Right cardiac atrium (tissue), 5 donors: ENCODE results near the gene WBP1. TPM values are rescaled to one million over a fixed set of nuclear protein-coding genes. Genes with fewer than 3 reads are reported as not detected.
"Not testable (repeated sequence)": the region's sequence is repeated elsewhere in the genome, so short reads cannot be mapped to it uniquely, and the experiment has no call there.

Experiments used
- ATAC-seq, 2 donors: fragments of 200-7000 bp; cut with Tn5 transposase; one replicate each; pipeline versions ENCODE4 v1.8.0 to v1.9.1; 2020; ENCODE audit warnings: moderate library complexity in 2 of 2, mild to moderate bottlenecking in 1 of 2
- DNase-seq, 3 donors: peaks; one replicate each; pipeline ENCODE4 v3.0.0-alpha.2; 2020
- H3K27ac ChIP-seq: one replicate; pipeline ENCODE4 v1.5.1; 2013; ENCODE audit warnings: mild to moderate bottlenecking, low read length, control low read depth, moderate library complexity
- H3K27me3 ChIP-seq: one replicate; pipeline ENCODE4 v1.6.1; 2013; ENCODE audit not compliant: control insufficient read depth, insufficient read depth
- H3K4me1 ChIP-seq: one replicate; pipeline ENCODE4 v1.6.1; 2013; ENCODE audit warnings: low read length; ENCODE audit not compliant: control insufficient read depth, insufficient read depth
- H3K4me3 ChIP-seq: one replicate; pipeline ENCODE4 v1.5.1; 2013; ENCODE audit warnings: low read length, control low read depth
- H3K9me3 ChIP-seq: one replicate; pipeline ENCODE4 v1.6.1; 2013; ENCODE audit warnings: low read length; ENCODE audit not compliant: control insufficient read depth
- WGBS: extraction: QIAGEN DNeasy Blood & Tissue Kit; methylation state at CpG from one replicate; pipeline ENCODE4 v1.1.7; 2013; 5-methylcytosine and 5-hydroxymethylcytosine counted together
- intact Hi-C, 4 donors: fragments of 100-400 bp; cut with DNase I; formaldehyde crosslinking; loops; one replicate each; pipeline versions ENCODE4 v1.11.0 to v1.14.0; 2022 to 2023
- polyA plus RNA-seq: library from polyadenylated mRNA; stranded (reverse); fragments of 200-250 nt; gene quantifications from one replicate; pipeline ENCODE4 v1.2.3, GENCODE V29; 2013
- total RNA-seq, 4 donors: library from RNA; stranded (reverse); fragmentation: NEBNext Ultra II Directional; extraction: Animal tissue kit (Norgen Biotek cat#: 25700); gene quantifications; one replicate each; pipeline ENCODE4 v1.2.1, GENCODE V29; 2021
- donor health status: healthy with polysubstance abuse.
- donor health status: DM: no; HTN: yes; CAD: no.
- donor health status: DM: no; HTN: no; CAD: no.
- donor health status: DM: no; HTN: yes; CAD: no; lungs with severe emphysema.
- donor health status: DM: yes; HTN: yes; CAD: no.

Gene WBP1
- total and polyA plus RNA-seq, 5 donors, result 48.9 to 63.1 (median 56.8) TPM

DNA sequence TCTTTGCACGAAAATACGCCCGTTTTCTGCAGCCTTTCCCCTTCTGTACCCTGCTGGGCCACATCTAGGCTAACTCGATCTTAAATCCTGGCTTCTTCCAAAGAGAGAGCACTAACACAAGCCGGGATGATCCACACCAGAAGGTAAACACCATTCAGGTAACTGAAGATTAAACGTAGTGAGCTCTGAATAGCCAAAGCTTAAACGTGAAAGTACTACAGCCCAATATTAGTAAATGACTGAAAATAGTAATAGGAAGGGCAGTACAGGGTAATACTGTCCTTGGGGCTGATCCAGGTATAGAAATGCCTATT lies 14.7 kb downstream of the WBP1 start:
- ATAC-seq, result peak; percentile 2 to 4
- WGBS, result 13% methylated on average over 7 of the region's 7 CpGs
- Histone ChIP-seq H3K4me3 (peak overlapping the region; percentile 55), H3K27me3 (no peaks in the 10 kb centered on the region), H3K4me1 (peaks cover 4% of the 10 kb centered on the region), H3K9me3 (no peaks in the 10 kb centered on the region), H3K27ac (peak overlapping the region; percentile 68)
- no peak for DNase-seq
- intact Hi-C loops, result no loop called here

DNA sequence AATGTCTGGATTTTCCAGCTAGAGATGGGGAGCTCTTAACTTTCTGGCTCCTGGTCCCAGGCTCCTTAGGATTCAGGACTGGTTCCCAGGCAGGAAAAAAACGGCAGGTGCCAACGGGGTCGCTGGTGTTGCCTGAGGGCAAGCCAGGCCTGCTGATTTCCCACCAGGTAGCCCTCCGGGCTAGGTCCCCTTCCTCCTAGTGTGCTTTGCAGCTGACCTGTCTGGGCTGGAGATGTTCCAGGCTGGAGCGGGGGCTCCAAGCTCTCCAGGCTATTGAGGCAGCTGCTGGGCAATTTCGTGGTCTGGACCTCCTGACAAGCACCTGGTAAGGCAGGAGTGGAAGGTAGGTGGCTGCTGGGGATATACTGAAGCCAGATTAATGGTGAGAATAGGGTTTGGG lies 16.2 kb downstream of the WBP1 start:
- no peak for ATAC-seq
- intact Hi-C loops, result no loop called here
- 94% methylated on average over 6 of the region's 6 CpGs for WGBS
- Histone ChIP-seq H3K27ac (no peak overlapping the region), H3K27me3 (no peaks in the 10 kb centered on the region), H3K4me3 (no peak overlapping the region), H3K4me1 (peaks cover 4% of the 10 kb centered on the region), H3K9me3 (no peaks in the 10 kb centered on the region)
- peak in 1 of 3 donors; percentile 57 for DNase-seq

DNA sequence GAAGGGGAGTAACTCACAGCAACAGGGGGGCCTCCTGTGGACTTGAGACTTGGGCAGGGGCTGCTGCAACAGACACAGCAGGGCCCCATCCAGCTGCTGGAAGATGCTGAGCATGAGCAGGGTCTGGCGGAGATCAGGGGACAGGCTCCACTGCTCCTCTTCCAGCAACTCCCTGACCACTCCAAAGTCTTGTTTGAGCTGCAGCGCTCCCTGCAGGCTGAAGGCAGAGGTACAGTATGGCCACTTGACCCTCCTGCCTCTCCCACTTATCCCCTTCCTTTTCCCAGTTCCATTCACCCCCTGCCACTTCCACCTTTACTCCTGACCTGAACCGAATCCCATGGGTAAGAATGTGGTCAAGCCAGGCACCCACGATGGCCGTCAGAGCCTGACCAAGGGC lies 16.7 kb downstream of the WBP1 start:
- no peak for ATAC-seq

DNA sequence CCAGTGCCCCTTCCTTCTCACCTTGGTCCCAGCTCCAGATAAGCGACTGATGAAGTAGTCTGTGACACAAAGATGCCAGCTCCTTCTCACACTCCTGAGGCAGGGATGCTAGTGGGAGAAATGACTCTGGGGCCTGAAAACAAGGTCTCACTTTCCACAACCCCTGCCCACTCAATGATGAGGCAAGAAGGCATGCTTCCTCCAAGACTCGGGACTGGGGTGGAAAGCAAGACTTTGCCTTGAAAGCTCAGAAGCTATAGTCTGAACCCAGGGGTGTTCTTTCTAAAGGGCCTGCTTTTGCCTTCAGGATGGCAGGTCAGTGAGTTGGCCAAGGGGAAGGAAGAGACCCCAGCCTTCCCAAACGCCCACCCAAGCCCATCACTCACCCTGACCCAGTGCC lies 23.2 kb downstream of the WBP1 start:
- Histone ChIP-seq H3K4me1 (peaks cover 7% of the 10 kb centered on the region), H3K4me3 (peak overlapping the region; percentile 61), H3K27me3 (no peaks in the 10 kb centered on the region), H3K9me3 (no peaks in the 10 kb centered on the region), H3K27ac (no peak overlapping the region)
- intact Hi-C loops, result loop anchor here in 1 of 4 donors (5.0 kb wide), 1 partner anchor 106 kb away; no protein-coding TSS in a partner anchor
- ATAC-seq (no peak), DNase-seq (no peak)
- 46% methylated on average over 3 of the region's 3 CpGs for WGBS

More for the DNA sequence above, 16.7 kb downstream of the WBP1 start:
- 85% methylated on average over 5 of the region's 5 CpGs for WGBS
- intact Hi-C loops, result no loop called here
- H3K27me3 ChIP-seq, result no peaks in the 10 kb centered on the region
- peaks cover 4% of the 10 kb centered on the region for H3K4me1 ChIP-seq
- no peak for DNase-seq
- H3K27ac ChIP-seq, result no peak overlapping the region
- no peaks in the 10 kb centered on the region for H3K9me3 ChIP-seq
- H3K4me3 ChIP-seq, result no peak overlapping the region

DNA sequence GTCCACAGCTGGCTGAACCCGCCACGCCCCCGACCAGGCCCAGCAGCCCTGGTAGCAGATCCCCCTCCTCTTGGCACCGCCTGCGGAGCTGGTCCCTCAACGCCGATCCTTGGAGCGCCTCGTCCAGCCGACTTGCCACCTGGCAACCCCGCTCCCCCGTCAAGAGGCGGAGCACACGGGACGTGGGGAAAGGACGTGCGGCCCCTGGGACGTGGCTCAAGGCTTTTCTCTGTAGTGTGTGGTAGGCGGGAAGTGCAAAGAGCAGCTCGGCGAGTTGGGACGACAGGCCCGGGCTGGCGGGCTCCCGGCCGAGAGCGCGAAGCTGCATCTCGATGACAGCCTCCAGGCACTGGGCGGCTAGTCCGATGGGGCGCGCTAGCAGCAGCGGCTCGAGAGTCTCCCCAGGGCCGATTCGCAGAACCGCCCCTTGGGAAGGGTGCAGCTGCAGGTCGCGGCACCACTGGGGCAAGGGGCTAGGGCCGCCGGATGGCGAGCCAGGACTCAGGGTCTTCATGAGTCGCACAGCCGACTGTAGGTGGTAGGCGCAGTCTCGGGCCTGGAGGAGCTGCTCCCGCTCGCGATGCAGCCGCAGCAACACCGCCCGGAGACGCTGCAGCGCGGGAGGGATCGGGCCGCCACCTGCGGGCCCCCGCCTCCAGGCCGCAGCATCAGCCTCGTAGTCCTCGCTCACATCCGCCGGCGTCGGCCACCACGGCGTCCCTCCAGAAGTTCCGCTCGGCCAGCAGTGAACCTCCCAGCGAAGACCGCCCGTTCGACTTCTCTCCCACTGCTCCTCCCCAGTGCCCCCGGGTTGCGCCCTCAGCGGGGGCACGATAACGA lies 23.9 kb downstream of the WBP1 start:
- peak overlapping the region; percentile 85 for H3K27ac ChIP-seq
- peaks cover 7% of the 10 kb centered on the region for H3K4me1 ChIP-seq
- intact Hi-C loops, result loop anchor here in 3 of 4 donors (2.0 to 5.0 kb wide), 4 partner anchors 47 to 107 kb away; partner anchors contain the start of genes AUP1 (in 1 of the 3) and HTRA2 (in 1 of the 3)
- no peaks in the 10 kb centered on the region for H3K9me3 ChIP-seq
- no peaks in the 10 kb centered on the region for H3K27me3 ChIP-seq
- ATAC-seq (peak; percentile 66 to 82), DNase-seq (peak; percentile 71 to 89 (median 72))
- peak overlapping the region; percentile 61 for H3K4me3 ChIP-seq
- under 1% methylated on average over 80 of the region's 80 CpGs for WGBS

DNA sequence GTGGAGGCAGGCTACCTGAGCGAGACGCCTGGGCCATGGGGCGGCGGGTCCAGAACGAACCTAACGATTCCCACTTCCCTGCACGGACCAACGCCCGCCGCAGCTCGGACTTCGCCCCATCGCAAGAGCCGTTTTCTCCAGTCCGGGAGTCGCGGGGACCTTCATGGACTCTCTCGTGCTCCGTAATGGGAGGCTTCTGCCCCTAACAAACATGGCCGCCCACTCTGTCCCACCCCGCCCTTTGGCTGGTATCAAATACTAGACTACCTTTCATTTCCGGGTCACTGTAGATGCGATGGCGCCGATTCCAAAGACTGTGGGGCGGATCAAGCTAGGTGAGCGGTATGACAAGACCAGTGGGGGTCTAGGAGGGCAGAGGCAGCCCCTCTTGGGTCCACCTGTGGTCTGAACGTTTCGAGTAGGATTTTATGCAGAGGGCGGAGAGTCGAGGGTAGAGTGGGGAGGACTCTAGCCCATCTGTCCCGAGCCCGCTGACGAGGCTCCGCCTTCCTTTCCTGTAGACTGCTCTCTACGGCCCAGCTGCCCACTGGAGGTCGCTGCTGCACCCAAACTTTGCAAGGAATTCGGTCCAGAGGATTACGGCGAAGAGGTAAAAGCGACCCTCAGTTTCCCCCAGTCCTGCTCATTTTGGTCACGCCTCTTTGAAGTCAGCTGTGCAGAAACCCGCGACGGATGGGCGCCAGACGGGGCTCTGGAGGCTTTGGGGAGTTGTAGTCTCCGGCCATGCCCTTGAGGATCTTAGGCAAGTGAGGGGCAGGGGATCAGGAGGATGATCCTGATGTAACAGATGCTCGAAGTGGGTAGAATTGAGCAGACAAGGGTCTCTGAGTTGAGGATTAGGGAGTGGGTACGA lies 24.8 kb downstream of the WBP1 start, which contains the start of the genes CCDC142 and TTC31:
TSS of gene CCDC142 (minus strand) at position 198 of the 874 bp plus-strand sequence. CDS start at position 37, 161 bp downstream.
TSS of gene TTC31 (plus strand) at position 281 of the 874 bp plus-strand sequence. CDS start at position 296, 15 bp downstream.
- DNase-seq (peak; percentile 96 to 99 (median 97)), ATAC-seq (peak; percentile 98 to 99)
- Histone ChIP-seq H3K9me3 (no peaks in the 10 kb centered on the region), H3K4me3 (peak within 1 kb of the TSS; percentile 61), H3K4me1 (peaks cover 7% of the 10 kb centered on the region), H3K27me3 (no peaks in the 10 kb centered on the region), H3K27ac (peak within 1 kb of the TSS; percentile 89)
- intact Hi-C loops, result loop anchor here in 3 of 4 donors (2.0 to 5.0 kb wide), 4 partner anchors 46 to 106 kb away; partner anchors contain the start of genes AUP1 (in 1 of the 3) and HTRA2 (in 1 of the 3)
- WGBS, result under 1% methylated on average over 50 of the region's 50 CpGs

DNA sequence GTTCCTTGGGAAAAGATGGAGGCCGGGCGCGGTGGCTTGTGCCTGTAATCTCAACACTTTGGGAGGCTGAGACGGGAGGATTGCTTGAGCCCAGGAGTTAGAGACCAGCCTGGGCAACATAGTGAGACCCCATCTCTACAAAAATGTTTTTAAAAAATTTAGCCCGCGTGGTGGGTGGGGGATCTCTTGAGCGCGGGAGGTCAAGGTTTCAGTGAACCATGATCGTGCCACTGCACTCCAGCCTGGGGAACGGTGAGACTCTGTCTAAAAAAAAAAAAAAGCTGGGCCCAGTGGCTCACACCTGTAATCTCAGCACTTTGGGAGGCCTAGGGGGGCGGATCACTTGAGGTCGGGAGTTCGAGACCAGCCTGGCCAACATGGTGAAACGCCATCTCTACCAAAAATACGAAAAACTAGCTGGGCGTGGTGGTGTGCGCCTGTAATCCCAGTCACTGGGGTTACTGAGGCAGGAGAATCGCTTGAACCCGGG lies 25.5 kb downstream of the WBP1 start:
- not testable (repeated sequence) for H3K9me3 ChIP-seq, H3K4me1 ChIP-seq, ATAC-seq, H3K27me3 ChIP-seq
- Histone ChIP-seq H3K4me3 (peak overlapping the region; percentile 61), H3K27ac (peak overlapping the region; percentile 89)
- intact Hi-C loops, result loop anchor here in 3 of 4 donors (2.0 to 5.0 kb wide), 4 partner anchors 45 to 105 kb away; partner anchors contain the start of genes AUP1 (in 1 of the 3) and HTRA2 (in 1 of the 3)
- peak in 1 of 3 donors; percentile 33 for DNase-seq
- WGBS, result 81% methylated on average over 19 of the region's 19 CpGs

DNA sequence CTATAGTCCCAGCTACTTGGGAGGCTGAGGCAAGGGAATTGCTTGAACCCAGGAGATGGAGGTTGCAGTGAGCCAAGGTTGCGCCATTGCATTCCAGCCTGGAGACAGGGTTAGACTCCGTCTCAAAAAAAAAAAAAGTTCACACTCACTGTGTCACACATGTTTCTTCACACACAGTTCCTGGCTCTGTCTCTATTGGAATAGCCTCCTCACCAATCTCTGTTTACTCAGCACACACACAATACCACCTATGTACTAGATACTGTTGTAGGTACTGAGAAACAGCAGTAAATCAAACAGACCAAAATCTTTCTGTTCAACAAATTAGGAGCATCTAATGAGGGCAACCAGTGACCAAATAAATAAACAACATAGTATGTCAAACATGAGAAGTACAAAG lies 27.9 kb downstream of the WBP1 start:
- intact Hi-C loops, result no loop called here
- H3K9me3 ChIP-seq, result no peaks in the 10 kb centered on the region
- no peak for ATAC-seq
- H3K4me1 ChIP-seq, result peaks cover 3% of the 10 kb centered on the region
- no peak for DNase-seq
- no peak overlapping the region for H3K27ac ChIP-seq
- 97% methylated on average over 2 of the region's 2 CpGs for WGBS
- no peak overlapping the region for H3K4me3 ChIP-seq
- H3K27me3 ChIP-seq, result no peaks in the 10 kb centered on the region

DNA sequence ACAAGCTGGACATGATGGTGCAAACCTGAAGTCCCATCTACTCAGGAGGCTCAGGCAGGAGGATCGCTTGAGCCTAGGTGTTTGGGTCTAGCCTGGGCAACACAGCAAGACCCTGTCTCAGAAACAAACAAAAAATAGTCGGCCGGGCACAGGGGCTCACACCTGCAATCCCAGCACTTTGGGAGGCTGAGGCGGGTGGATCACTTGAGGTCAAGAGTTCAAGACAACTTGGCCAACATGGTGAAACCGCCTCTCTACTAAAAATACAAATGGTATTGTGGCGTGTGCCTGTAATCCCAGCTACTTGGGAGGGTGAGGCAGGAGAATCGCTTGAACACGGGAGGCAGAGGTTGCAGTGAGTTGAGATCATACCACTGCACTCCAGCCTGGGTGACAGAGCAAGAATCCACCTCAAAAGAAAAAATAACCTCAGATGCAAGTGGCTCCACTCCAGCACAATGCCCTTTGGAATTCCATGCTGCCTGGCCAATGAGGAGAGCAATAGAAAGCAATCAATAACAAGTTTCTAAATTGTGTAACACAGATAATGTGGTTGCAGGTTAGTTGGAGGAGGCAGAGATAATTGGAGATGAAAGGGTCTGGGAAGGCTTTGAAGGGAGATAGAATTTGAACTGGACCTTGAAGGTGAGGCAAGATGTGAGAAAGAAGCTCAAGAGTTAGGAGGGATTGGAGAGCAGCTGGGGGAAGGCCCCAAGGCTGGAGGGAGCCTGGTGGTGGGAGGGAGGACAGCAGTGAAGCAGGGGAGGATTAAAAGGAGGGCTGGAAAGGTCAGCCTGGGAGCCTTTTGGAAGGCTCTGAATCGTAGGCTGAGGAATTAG lies 30.6 kb downstream of the WBP1 start:
- ATAC-seq (no peak), DNase-seq (peak in 1 of 3 donors; percentile 5)
- no peak overlapping the region for H3K27ac ChIP-seq
- WGBS, result 90% methylated on average over 9 of the region's 9 CpGs
- no peaks in the 10 kb centered on the region for H3K9me3 ChIP-seq
- H3K4me1 ChIP-seq, result no peaks in the 10 kb centered on the region
- no peak overlapping the region for H3K4me3 ChIP-seq
- intact Hi-C loops, result no loop called here
- no peaks in the 10 kb centered on the region for H3K27me3 ChIP-seq

DNA sequence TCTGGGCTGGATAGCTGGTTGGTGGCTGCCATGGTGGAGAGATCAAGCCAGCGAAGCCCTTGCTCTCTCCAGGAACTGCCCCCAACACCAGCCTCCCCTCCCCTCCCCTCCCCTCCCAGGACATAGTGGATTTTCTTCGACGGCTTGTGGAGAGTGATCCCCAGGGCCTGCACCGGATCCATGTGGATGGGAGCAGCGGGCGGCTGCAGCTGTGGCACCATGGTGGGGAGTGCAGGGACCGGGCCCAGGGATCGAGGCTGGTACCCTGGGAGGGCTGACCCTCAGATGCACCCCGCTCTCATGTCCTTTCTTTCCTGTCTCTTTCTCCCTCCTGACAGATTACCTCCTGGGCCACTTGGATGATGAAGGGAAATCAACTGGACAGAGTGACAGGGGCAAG lies 31.7 kb downstream of the WBP1 start:
- no peak overlapping the region for H3K27ac ChIP-seq
- 91% methylated on average over 9 of the region's 9 CpGs for WGBS
- no peak for ATAC-seq
- H3K27me3 ChIP-seq, result no peaks in the 10 kb centered on the region
- H3K9me3 ChIP-seq, result no peaks in the 10 kb centered on the region
- DNase-seq, result peak in 2 of 3 donors; percentile 4 to 5
- intact Hi-C loops, result no loop called here
- no peak overlapping the region for H3K4me3 ChIP-seq
- no peaks in the 10 kb centered on the region for H3K4me1 ChIP-seq
